GM18870 (cell line): ENCODE data around the gene EIF1.
"Not testable (repeated sequence)": the region's sequence is repeated elsewhere in the genome, so short reads cannot be mapped to it uniquely, and the experiment has no call there.

Source experiments
- ATAC-seq: cut with Tn5 transposase; IDR thresholded peaks from one replicate; pipeline ENCODE4 v1.9.1; 2021; ENCODE audit warnings: moderate library complexity; ENCODE audit not compliant: unreplicated experiment

Gene EIF1

DNA sequence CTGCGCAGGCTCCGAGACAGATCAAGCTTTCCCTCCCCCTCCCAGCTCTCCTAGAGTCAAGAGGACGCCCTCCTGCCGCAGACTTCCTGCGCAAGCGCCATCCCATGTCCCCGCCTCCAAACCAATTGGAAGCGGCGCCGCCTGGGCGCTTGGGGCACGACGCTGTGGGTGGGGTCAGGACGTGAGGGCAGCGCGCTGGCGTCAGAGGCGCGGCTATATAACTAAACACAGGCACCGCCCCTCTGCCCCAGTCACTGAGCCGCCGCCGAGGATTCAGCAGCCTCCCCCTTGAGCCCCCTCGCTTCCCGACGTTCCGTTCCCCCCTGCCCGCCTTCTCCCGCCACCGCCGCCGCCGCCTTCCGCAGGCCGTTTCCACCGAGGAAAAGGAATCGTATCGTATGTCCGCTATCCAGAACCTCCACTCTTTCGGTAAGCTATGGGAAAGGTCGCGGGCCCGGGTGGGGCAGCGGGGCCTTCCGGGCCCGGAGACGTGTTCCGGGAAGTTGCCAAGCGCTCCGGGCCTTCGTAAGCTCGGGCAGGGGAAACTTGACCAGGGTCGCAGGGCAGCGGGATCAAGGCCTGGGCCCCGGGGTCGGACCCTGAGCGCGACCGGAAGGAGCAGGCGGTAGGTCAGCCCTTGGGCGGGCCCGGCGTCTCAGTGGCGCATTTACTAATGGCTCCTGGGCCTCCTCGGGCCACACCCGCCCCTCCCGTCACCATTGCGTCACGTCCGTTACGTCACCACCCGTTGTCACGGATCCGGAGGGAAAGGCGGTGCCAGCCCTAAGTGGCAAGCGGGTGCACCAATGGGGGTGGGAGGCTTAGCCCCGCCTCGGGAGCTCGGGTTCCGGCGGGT lies at the start of gene EIF1:
Gene EIF1, plus strand, starts transcription at position 245 of the 856 bp plus-strand sequence. Its CDS starts 154 bp downstream, at position 399.
- peak; percentile 71 for ATAC-seq

- no peak for ATAC-seq
Observed at GRCh38 chr17:41638941-41639340, 49.7 kb upstream of the EIF1 start.

DNA sequence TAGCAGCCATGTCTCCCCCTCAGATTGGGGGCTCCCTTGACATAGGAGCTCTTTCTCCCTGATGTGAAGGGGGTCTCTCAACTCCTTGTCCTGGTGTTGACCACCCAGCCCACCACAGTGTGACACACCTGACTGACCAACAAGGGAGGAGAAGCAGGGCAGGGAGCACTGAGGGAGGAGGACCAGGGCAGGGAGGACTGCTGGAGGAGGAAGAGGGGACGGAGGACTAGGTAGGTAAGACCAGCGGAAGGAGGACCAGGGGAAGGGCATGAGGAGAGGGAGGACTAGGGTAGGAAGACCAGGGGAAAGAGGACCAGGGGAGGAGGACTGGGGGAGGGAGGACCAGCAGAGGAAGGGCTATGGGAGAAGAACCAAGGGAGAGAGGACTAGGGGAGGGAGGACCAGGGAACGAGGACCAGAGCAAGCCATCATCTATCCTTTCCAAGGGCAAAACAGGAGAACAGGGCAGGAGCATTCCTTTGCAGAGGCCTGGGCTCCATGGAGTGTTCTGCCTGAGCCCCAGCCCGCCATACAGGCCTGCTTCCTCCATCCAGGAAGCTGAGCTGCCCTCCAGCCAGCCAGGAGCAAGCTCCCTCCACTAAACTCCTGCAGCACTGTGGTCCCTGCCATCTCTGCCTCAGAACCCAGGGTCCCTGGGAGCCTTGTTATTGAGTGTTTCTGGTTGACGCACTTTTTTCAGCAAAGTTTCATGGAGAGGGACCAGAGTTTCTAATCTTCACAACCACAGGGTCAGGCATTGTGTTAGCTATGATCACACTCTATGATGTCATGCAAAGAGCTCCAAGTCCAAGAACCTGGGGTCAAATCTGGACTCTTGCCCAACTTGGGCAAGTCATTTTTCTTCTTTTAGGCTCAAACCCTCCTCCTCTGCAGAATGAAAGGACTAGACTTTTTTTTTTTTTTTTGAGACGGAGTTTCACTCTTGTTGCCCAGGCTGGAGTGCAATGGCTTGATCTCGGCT lies 48.9 kb upstream of the EIF1 start:
- no peak for ATAC-seq

- not testable (repeated sequence) for ATAC-seq
Observed at GRCh38 chr17:41640596-41640995, 48.1 kb upstream of the EIF1 start.

GRCh38 chr17:41642252-41643156 lies 46.2 kb upstream of the EIF1 start:
- ATAC-seq, result no peak

DNA sequence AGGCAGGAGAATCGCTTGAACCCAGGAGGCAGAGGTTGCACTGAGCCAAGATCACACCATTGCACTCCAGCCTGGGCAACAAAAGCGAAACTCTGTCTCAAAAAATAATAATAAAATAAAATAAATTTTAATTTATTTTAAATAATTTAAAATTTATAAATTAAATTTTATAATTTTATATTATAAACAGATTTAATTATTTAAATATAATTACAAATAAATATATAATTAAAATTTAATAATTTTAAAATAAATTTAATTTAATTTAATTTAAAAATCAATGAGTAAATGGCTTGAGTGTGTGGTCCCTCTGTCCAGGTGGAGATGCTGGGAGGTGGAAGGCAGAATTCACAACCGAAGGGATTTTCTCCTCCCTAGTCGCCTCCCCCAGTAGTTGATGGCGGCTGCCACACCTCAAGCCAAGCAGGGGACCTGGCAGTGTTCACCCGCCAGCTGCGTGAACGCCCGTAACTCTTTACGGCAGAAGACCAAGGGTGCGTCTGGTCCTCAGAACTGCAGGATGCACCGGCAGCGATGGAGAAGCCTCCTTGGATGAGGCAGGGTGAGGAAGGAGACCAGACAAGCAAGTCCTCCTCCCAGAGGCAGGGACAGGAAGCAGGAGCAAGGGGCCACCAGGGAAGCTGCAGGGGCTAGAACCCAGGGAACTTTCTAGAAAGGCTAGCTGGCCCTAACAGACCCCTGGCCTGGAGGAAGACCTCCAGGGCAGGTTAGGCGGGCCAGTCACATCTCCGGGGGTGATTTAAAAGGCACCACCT lies 41.5 kb upstream of the EIF1 start:
- ATAC-seq, result no peak

DNA sequence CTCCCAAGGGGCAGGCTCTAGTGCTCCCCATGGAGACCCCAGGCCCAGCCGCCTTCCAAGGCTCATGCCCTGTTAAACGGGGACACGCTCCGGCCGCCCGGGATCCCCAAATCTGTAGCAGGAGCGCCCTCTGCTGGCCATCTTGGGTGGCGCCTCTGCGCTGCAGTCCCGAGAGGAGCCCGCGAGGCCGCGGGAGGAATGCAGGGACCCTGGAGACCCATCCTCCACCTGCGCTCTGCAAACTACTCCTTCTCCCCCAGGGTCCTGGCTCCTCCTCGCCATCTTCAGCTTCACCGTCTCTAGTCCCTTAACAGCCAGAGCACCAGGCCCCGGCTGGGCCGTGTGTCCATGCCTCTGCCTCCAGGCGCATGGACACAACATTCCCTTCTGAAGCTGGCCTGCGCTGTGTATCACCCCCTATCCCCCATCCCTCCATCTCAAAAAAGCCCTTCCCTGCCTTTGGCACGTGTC lies 40.7 kb upstream of the EIF1 start:
- ATAC-seq, result no peak

GRCh38 chr17:41648411-41649195 lies 40.1 kb upstream of the EIF1 start:
- no peak for ATAC-seq

- no peak for ATAC-seq
Observed at GRCh38 chr17:41649923-41650519, 38.7 kb upstream of the EIF1 start.

- no peak for ATAC-seq
Observed at GRCh38 chr17:41650794-41651624, 37.7 kb upstream of the EIF1 start.

- no peak for ATAC-seq
Observed at GRCh38 chr17:41651625-41652460, 36.8 kb upstream of the EIF1 start.

DNA sequence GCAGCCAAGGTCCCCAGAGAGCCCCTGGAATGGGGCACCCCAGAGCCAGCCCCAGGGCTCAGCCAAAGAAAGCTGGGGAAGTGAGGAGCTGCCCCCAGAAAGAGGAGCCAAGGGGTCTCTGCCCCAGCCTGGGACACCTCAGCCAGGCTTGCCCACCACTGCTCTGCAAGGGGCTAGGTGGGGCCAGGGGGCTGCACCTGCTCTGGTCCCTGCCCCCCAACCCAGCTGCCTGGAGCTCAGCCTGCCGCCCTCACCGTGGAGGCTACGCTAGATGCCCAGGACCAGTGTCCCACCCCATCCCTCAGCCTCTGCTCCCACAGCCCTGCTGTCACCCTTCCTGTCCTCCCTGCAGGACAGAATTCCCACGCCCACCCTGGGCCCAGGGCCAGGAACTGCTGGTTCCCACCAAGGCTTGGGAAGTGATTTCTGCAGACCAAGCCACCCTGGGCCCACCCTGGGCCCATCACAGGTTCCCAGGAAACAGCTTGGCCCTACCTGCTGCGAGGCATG lies 36.2 kb upstream of the EIF1 start:
- ATAC-seq, result no peak

DNA sequence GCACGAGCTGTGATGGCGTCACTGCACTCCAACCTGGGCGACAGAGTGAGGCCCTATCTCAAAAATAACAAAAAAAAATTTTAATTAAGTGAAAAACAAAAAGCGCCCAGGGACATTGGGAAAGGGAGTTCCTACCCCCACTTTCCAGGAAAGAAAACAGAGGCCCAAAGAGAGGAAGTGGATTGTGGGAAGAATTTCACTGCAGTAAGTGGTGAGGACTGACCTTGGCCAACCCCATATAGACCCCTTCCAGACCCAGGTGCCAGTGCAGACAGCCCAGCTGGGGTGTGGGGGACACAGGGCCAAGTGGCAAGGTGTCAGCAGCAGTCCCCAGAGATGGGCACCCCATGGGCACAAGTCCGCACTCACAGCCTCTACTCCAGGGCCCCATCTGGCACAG lies 35.3 kb upstream of the EIF1 start:
- no peak for ATAC-seq

- no peak for ATAC-seq
Observed at GRCh38 chr17:41653892-41654677, 34.6 kb upstream of the EIF1 start.

GRCh38 chr17:41654678-41655607 lies 33.7 kb upstream of the EIF1 start:
- ATAC-seq, result no peak
